Measurements from ENCODE around the gene UBE2C. TPM values are rescaled to one million over a fixed set of nuclear protein-coding genes. Genes with fewer than 3 reads are reported as not detected.

UBE2C gene
- polyA plus RNA-seq, 1 donor from 2014 or later: 2.5 TPM

DNA sequence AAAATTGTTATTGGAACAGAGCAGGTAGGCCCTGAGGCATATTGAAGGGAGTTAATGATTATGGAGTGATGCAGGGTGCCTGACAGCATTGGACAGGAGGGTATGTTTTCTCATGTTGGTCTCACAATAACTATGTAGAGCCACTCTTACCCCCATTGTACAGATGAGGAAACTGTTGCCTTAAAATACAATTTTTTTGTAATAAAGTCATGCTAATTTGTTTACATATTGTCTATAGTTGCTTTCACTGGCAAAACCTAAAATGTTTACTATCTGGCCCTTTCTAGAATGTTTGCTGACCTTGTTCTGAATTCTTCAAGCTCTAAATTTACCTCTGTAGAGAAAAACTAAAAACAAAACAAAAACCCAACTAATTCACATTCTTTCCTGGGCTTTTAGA is 39.1 kb downstream of the UBE2C start:
- Histone ChIP-seq H3K27ac (ENCODE audit: low read length) (no peak overlapping the region), H3F3A (ENCODE audit: insufficient read depth, low read length, poor library complexity, severe bottlenecking) (no peaks in the 10 kb centered on the region), H3K9me2 (ENCODE audit: insufficient read depth, low read length) (no peaks in the 10 kb centered on the region), H2AFZ (ENCODE audit: low read depth, low read length) (no peak overlapping the region), H3K9me3 (ENCODE audit: low read length) (no peaks in the 10 kb centered on the region), H3K4me2 (ENCODE audit: low read length) (no peak overlapping the region), H3K4me3 (ENCODE audit: low read length) (no peak overlapping the region), H3K27me3 (ENCODE audit: insufficient read depth, low read depth, low read length) (no peaks in the 10 kb centered on the region), H3K79me2 (replicated peaks; ENCODE audit: insufficient read depth, low read length) (peaks cover 9% of the 10 kb centered on the region), H3K36me3 (ENCODE audit: insufficient read depth, low read length) (no peaks in the 10 kb centered on the region), H3K9ac (ENCODE audit: low read length) (no peak overlapping the region), H4K20me1 (ENCODE audit: insufficient read depth) (no peaks in the 10 kb centered on the region)
- TF ChIP-seq, protein P1, sequence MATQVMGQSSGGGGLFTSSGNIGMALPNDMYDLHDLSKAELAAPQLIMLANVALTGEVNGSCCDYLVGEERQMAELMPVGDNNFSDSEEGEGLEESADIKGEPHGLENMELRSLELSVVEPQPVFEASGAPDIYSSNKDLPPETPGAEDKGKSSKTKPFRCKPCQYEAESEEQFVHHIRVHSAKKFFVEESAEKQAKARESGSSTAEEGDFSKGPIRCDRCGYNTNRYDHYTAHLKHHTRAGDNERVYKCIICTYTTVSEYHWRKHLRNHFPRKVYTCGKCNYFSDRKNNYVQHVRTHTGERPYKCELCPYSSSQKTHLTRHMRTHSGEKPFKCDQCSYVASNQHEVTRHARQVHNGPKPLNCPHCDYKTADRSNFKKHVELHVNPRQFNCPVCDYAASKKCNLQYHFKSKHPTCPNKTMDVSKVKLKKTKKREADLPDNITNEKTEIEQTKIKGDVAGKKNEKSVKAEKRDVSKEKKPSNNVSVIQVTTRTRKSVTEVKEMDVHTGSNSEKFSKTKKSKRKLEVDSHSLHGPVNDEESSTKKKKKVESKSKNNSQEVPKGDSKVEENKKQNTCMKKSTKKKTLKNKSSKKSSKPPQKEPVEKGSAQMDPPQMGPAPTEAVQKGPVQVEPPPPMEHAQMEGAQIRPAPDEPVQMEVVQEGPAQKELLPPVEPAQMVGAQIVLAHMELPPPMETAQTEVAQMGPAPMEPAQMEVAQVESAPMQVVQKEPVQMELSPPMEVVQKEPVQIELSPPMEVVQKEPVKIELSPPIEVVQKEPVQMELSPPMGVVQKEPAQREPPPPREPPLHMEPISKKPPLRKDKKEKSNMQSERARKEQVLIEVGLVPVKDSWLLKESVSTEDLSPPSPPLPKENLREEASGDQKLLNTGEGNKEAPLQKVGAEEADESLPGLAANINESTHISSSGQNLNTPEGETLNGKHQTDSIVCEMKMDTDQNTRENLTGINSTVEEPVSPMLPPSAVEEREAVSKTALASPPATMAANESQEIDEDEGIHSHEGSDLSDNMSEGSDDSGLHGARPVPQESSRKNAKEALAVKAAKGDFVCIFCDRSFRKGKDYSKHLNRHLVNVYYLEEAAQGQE (IDR thresholded peaks at IDR 0.05; ENCODE audit: borderline replicate concordance): no peak
- no peak for TF ChIP-seq POLR2AphosphoS5 (IDR thresholded peaks at IDR 0.05)
- TF ChIP-seq TAF1 (IDR thresholded peaks at IDR 0.05; ENCODE audit: low read depth): no peak
- TF ChIP-seq EZH2 (IDR thresholded peaks at IDR 0.05; ENCODE audit: borderline replicate concordance, insufficient read depth, low read length, poor library complexity, severe bottlenecking): no peak
- no peak for TF ChIP-seq EP300 (conservative IDR thresholded peaks at IDR 0.05; ENCODE audit: poor library complexity, severe bottlenecking)
- TF ChIP-seq RAD21 (conservative IDR thresholded peaks at IDR 0.05): no peak
- TF ChIP-seq, protein P2, sequence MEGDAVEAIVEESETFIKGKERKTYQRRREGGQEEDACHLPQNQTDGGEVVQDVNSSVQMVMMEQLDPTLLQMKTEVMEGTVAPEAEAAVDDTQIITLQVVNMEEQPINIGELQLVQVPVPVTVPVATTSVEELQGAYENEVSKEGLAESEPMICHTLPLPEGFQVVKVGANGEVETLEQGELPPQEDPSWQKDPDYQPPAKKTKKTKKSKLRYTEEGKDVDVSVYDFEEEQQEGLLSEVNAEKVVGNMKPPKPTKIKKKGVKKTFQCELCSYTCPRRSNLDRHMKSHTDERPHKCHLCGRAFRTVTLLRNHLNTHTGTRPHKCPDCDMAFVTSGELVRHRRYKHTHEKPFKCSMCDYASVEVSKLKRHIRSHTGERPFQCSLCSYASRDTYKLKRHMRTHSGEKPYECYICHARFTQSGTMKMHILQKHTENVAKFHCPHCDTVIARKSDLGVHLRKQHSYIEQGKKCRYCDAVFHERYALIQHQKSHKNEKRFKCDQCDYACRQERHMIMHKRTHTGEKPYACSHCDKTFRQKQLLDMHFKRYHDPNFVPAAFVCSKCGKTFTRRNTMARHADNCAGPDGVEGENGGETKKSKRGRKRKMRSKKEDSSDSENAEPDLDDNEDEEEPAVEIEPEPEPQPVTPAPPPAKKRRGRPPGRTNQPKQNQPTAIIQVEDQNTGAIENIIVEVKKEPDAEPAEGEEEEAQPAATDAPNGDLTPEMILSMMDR (IDR thresholded peaks at IDR 0.05; ENCODE audit: poor library complexity, severe bottlenecking): no peak
- TF ChIP-seq MXI1 (conservative IDR thresholded peaks at IDR 0.05; ENCODE audit: poor library complexity, severe bottlenecking): no peak
- no peak for TF ChIP-seq SMC3 (conservative IDR thresholded peaks at IDR 0.05; ENCODE audit: poor library complexity)

DNA sequence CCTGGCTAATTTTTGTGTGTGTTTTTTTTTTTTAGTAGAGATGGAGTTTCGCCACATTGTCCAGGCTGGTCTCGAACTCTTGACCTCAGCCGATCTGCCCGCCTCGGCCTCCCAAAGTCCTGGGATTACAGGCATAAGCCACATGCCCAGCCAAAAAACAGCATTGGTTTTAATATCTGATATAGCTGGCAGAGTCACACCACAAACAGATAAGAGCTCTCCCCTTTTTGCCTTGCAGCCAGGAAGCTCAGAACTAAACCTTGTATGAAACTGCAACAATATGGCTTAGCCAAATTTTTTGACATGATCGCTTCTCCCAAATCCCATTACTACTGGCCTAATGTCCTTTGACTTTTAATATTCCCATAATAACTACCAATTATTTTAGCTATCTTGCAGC is 39.9 kb downstream of the UBE2C start:
- H4K20me1 ChIP-seq (ENCODE audit: insufficient read depth): no peaks in the 10 kb centered on the region
- no peak overlapping the region for H3K27ac ChIP-seq (ENCODE audit: low read length)
- H3K79me2 ChIP-seq (replicated peaks; ENCODE audit: insufficient read depth, low read length): peaks cover 13% of the 10 kb centered on the region
- no peak overlapping the region for H3K4me3 ChIP-seq (ENCODE audit: low read length)
- H3K9ac ChIP-seq (ENCODE audit: low read length): no peak overlapping the region
- no peaks in the 10 kb centered on the region for H3K27me3 ChIP-seq (ENCODE audit: insufficient read depth, low read depth, low read length)
- no peak for TF ChIP-seq EZH2 (IDR thresholded peaks at IDR 0.05; ENCODE audit: borderline replicate concordance, insufficient read depth, low read length, poor library complexity, severe bottlenecking)
- TF ChIP-seq TAF1 (IDR thresholded peaks at IDR 0.05; ENCODE audit: low read depth): no peak
- TF ChIP-seq, protein P1 (IDR thresholded peaks at IDR 0.05; ENCODE audit: borderline replicate concordance): no peak
- TF ChIP-seq RAD21 (conservative IDR thresholded peaks at IDR 0.05): no peak
- no peak for TF ChIP-seq MXI1 (conservative IDR thresholded peaks at IDR 0.05; ENCODE audit: poor library complexity, severe bottlenecking)
- TF ChIP-seq, protein P2 (IDR thresholded peaks at IDR 0.05; ENCODE audit: poor library complexity, severe bottlenecking): no peak
- TF ChIP-seq POLR2AphosphoS5 (IDR thresholded peaks at IDR 0.05): no peak
- TF ChIP-seq SMC3 (conservative IDR thresholded peaks at IDR 0.05; ENCODE audit: poor library complexity): no peak
- no peak for TF ChIP-seq EP300 (conservative IDR thresholded peaks at IDR 0.05; ENCODE audit: poor library complexity, severe bottlenecking)
- no peaks in the 10 kb centered on the region for H3K9me2 ChIP-seq (ENCODE audit: insufficient read depth, low read length)
- H2AFZ ChIP-seq (ENCODE audit: low read depth, low read length): no peak overlapping the region
- H3K36me3 ChIP-seq (ENCODE audit: insufficient read depth, low read length): no peaks in the 10 kb centered on the region
- no peaks in the 10 kb centered on the region for H3K9me3 ChIP-seq (ENCODE audit: low read length)
- no peaks in the 10 kb centered on the region for H3F3A ChIP-seq (ENCODE audit: insufficient read depth, low read length, poor library complexity, severe bottlenecking)
- H3K4me2 ChIP-seq (ENCODE audit: low read length): no peak overlapping the region

Measured in neural cell (in vitro differentiated cells).